ENCODE data around the gene SETD7. TPM values are rescaled to one million over a fixed set of nuclear protein-coding genes. Genes with fewer than 3 reads are reported as not detected.

The SETD7 gene
- polyA plus RNA-seq, 3 donors: 14.1 to 16.8 (median 15.4) TPM

DNA sequence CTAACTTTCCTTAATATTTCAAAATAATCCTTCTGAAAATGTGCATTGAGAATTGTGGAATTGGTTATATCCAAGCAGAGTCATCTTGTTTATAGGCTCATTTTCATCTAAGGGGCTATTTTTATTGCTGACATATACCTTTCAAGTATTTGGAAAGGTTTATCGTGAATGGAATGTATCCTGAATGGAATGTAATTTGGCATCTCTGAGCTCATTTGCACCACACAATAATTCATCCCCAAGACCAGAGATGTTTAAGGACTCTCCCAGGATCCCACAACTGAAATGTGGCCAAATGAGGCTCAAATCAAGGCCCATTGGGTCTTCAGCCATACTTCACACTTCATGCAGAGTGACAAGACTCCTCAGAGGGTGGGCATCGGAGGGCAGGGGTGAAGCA is 7.5 kb upstream of the SETD7 start:
- no peak overlapping the region for H3K27ac ChIP-seq (ENCODE audit: low read depth in 1 of 2, low read length in 2 of 2)
- H3K27me3 ChIP-seq (ENCODE audit: control insufficient read depth in 2 of 2, insufficient read depth in 2 of 2, low read length in 2 of 2): no peaks in the 10 kb centered on the region
- H3K4me3 Mint-ChIP-seq: no peak overlapping the region
- H3K9ac ChIP-seq (ENCODE audit: insufficient read depth, low read length, poor library complexity, severe bottlenecking): no peak overlapping the region
- peaks cover 0 to 2% (median 0%) of the 10 kb centered on the region in 3 donors for H3K27me3 Mint-ChIP-seq (ENCODE audit: low read depth in 3 of 3)
- H3K36me3 Mint-ChIP-seq: no peaks in the 10 kb centered on the region
- no peaks in the 10 kb centered on the region for H3K79me2 ChIP-seq (ENCODE audit: insufficient read depth, low read length)
- no peaks in the 10 kb centered on the region for H3K36me3 ChIP-seq (replicated peaks in 1 of 2; ENCODE audit: control insufficient read depth in 1 of 2, insufficient read depth in 2 of 2, low read length in 2 of 2)
- no peak for DNase-seq
- H3K4me1 ChIP-seq (ENCODE audit: control insufficient read depth in 1 of 2, insufficient read depth in 2 of 2, low read length in 2 of 2): peaks cover 25 to 30% of the 10 kb centered on the region in 2 donors
- no peak overlapping the region for H2AFZ ChIP-seq (ENCODE audit: insufficient read depth, low read depth, low read length, poor library complexity, severe bottlenecking)
- H3K9me3 ChIP-seq (replicated peaks in 1 of 2; ENCODE audit: control insufficient read depth in 1 of 2, insufficient read depth in 1 of 2, low read length in 2 of 2): no peaks in the 10 kb centered on the region
- H3K27ac Mint-ChIP-seq: no peak overlapping the region
- TF ChIP-seq, protein P1, sequence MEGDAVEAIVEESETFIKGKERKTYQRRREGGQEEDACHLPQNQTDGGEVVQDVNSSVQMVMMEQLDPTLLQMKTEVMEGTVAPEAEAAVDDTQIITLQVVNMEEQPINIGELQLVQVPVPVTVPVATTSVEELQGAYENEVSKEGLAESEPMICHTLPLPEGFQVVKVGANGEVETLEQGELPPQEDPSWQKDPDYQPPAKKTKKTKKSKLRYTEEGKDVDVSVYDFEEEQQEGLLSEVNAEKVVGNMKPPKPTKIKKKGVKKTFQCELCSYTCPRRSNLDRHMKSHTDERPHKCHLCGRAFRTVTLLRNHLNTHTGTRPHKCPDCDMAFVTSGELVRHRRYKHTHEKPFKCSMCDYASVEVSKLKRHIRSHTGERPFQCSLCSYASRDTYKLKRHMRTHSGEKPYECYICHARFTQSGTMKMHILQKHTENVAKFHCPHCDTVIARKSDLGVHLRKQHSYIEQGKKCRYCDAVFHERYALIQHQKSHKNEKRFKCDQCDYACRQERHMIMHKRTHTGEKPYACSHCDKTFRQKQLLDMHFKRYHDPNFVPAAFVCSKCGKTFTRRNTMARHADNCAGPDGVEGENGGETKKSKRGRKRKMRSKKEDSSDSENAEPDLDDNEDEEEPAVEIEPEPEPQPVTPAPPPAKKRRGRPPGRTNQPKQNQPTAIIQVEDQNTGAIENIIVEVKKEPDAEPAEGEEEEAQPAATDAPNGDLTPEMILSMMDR (IDR thresholded peaks at IDR 0.05): no peak
- 100% methylated on average over 1 of the region's 2 CpGs for WGBS (ENCODE audit: insufficient coverage)
- H3K4me2 ChIP-seq (replicated peaks; ENCODE audit: extremely low read depth, low read length, poor library complexity, severe bottlenecking): no peak overlapping the region
- H3K9me3 Mint-ChIP-seq: peaks cover 0 to 7% (median 0%) of the 10 kb centered on the region in 7 donors
- H3K4me3 ChIP-seq (replicated peaks in 1 of 3; ENCODE audit: low read depth in 2 of 3, low read length in 3 of 3): no peak overlapping the region
- intact Hi-C loops (cut with micrococcal nuclease): no loop called here
- H3K4me1 Mint-ChIP-seq: peaks cover 34% of the 10 kb centered on the region
- no peaks in the 10 kb centered on the region for H4K20me1 ChIP-seq (ENCODE audit: insufficient read depth, low read length)

DNA sequence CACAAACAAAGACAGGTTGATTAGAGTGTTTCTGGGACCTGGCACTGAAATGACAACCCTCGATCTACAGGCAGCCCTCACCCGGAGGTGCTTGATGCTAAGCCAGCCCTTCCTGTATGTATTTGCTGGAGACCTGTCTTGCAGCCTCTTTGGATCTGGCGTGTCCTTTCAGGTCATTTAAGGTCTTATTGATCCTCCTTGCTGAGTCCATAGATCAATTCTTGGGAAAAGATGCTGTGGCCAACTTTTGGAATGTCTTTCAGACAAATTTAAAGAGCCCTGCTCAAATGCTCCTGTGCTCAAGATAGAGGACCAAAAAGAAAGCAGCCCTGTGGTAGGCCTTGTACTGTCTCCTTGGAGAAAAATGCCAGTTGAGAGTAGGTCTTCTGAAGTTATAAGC is 6.8 kb upstream of the SETD7 start:
- H3K9me3 ChIP-seq (replicated peaks in 1 of 2; ENCODE audit: control insufficient read depth in 1 of 2, insufficient read depth in 1 of 2, low read length in 2 of 2): no peaks in the 10 kb centered on the region
- Mint-ChIP-seq H3K4me3 (no peak overlapping the region), H3K4me1 (peaks cover 35% of the 10 kb centered on the region), H3K27me3 (ENCODE audit: low read depth in 3 of 3) (peaks cover 0 to 2% (median 0%) of the 10 kb centered on the region in 3 donors), H3K27ac (peak overlapping the region in 1 of 7 donors; percentile 11), H3K9me3 (peaks cover 0 to 7% (median 0%) of the 10 kb centered on the region in 7 donors), H3K36me3 (no peaks in the 10 kb centered on the region)
- H3K27ac ChIP-seq (ENCODE audit: low read depth in 1 of 2, low read length in 2 of 2): no peak overlapping the region
- no peak overlapping the region for H2AFZ ChIP-seq (ENCODE audit: insufficient read depth, low read depth, low read length, poor library complexity, severe bottlenecking)
- H3K79me2 ChIP-seq (ENCODE audit: insufficient read depth, low read length): no peaks in the 10 kb centered on the region
- H3K36me3 ChIP-seq (replicated peaks in 1 of 2; ENCODE audit: control insufficient read depth in 1 of 2, insufficient read depth in 2 of 2, low read length in 2 of 2): no peaks in the 10 kb centered on the region
- intact Hi-C loops (cut with micrococcal nuclease): no loop called here
- no peak overlapping the region for H3K4me3 ChIP-seq (replicated peaks in 1 of 3; ENCODE audit: low read depth in 2 of 3, low read length in 3 of 3)
- H3K9ac ChIP-seq (ENCODE audit: insufficient read depth, low read length, poor library complexity, severe bottlenecking): no peak overlapping the region
- H3K27me3 ChIP-seq (ENCODE audit: control insufficient read depth in 2 of 2, insufficient read depth in 2 of 2, low read length in 2 of 2): no peaks in the 10 kb centered on the region
- TF ChIP-seq, protein P1 (IDR thresholded peaks at IDR 0.05): no peak
- peaks cover 25 to 33% of the 10 kb centered on the region in 2 donors for H3K4me1 ChIP-seq (ENCODE audit: control insufficient read depth in 1 of 2, insufficient read depth in 2 of 2, low read length in 2 of 2)
- H3K4me2 ChIP-seq (replicated peaks; ENCODE audit: extremely low read depth, low read length, poor library complexity, severe bottlenecking): no peak overlapping the region
- no peaks in the 10 kb centered on the region for H4K20me1 ChIP-seq (ENCODE audit: insufficient read depth, low read length)
- no peak for DNase-seq
- 97% methylated on average over 3 of the region's 3 CpGs for WGBS (ENCODE audit: insufficient coverage)

All from CD14-positive monocyte (primary cell).